Endothelial cell (in vitro differentiated cells): Measurements from ENCODE around the gene TSPAN15. TPM values are rescaled to one million over a fixed set of nuclear protein-coding genes. Genes with fewer than 3 reads are reported as not detected.

ENCODE experiments used
- DNase-seq: peaks from one replicate; pipeline ENCODE4 v3.0.0; 2021; ENCODE audit warnings: low spot score
- H3K27ac Mint-ChIP-seq: one replicate; pipeline ENCODE4 v1.8.0; 2021; ENCODE audit warnings: mixed read lengths, inconsistent platforms; ENCODE audit not compliant: unreplicated experiment
- H3K27me3 Mint-ChIP-seq: one replicate; pipeline ENCODE4 v1.8.0; 2021; ENCODE audit warnings: mild to moderate bottlenecking, moderate library complexity, mixed read lengths, inconsistent platforms; ENCODE audit not compliant: unreplicated experiment
- H3K36me3 Mint-ChIP-seq: one replicate; pipeline ENCODE4 v1.8.0; 2021; ENCODE audit warnings: mild to moderate bottlenecking, low read depth, mixed read lengths, inconsistent platforms; ENCODE audit not compliant: unreplicated experiment
- H3K4me1 Mint-ChIP-seq: one replicate; pipeline ENCODE4 v1.8.0; 2021; ENCODE audit warnings: mild to moderate bottlenecking, mixed read lengths, inconsistent platforms; ENCODE audit not compliant: unreplicated experiment
- H3K4me3 Mint-ChIP-seq: one replicate; pipeline ENCODE4 v1.8.0; 2021; ENCODE audit warnings: mild to moderate bottlenecking, mixed read lengths, inconsistent platforms; ENCODE audit not compliant: unreplicated experiment
- H3K9me3 Mint-ChIP-seq: one replicate; pipeline ENCODE4 v1.8.0; 2021; ENCODE audit warnings: mixed read lengths, inconsistent platforms; ENCODE audit not compliant: unreplicated experiment
- CTCF ChIP-seq: fragments of 200-600 bp; sonication (generic); IDR thresholded peaks from one replicate; pipeline ENCODE4 v1.5.0; 2021; ENCODE audit warnings: antibody characterized with exemption; ENCODE audit not compliant: unreplicated experiment
- total RNA-seq: library from RNA; stranded (reverse); fragmentation: NEBNext Ultra II Directional; extraction: Animal tissue kit (Norgen Biotek cat#: 25700); gene quantifications from one replicate; pipeline ENCODE4 v1.2.1, GENCODE V29; 2021; ENCODE audit not compliant: unreplicated experiment

Gene TSPAN15
- total RNA-seq, 1 donor from 2014 or later = 195 TPM

GRCh38 chr10:69459893-69460575 lies 8.8 kb downstream of the TSPAN15 start:
- no peaks in the 10 kb centered on the region for H3K9me3 Mint-ChIP-seq
- H3K4me1 Mint-ChIP-seq = peaks cover 72% of the 10 kb centered on the region
- peaks cover 9% of the 10 kb centered on the region for H3K27me3 Mint-ChIP-seq
- no peak for TF ChIP-seq CTCF
- H3K27ac Mint-ChIP-seq = no peak overlapping the region
- H3K36me3 Mint-ChIP-seq = peaks cover 12% of the 10 kb centered on the region
- no peak for DNase-seq
- no peak overlapping the region for H3K4me3 Mint-ChIP-seq

GRCh38 chr10:69460576-69461242 lies 9.4 kb downstream of the TSPAN15 start:
- peaks cover 9% of the 10 kb centered on the region for H3K27me3 Mint-ChIP-seq
- no peaks in the 10 kb centered on the region for H3K9me3 Mint-ChIP-seq
- peaks cover 12% of the 10 kb centered on the region for H3K36me3 Mint-ChIP-seq
- peak overlapping the region; percentile 94 for H3K27ac Mint-ChIP-seq
- DNase-seq = no peak
- peaks cover 73% of the 10 kb centered on the region for H3K4me1 Mint-ChIP-seq
- H3K4me3 Mint-ChIP-seq = peak overlapping the region; percentile 73
- TF ChIP-seq CTCF = no peak

GRCh38 chr10:69461243-69462025 lies 10.2 kb downstream of the TSPAN15 start:
- Mint-ChIP-seq H3K27ac (peak overlapping the region; percentile 94), H3K27me3 (peaks cover 12% of the 10 kb centered on the region)

GRCh38 chr10:69463886-69464285 lies 12.6 kb downstream of the TSPAN15 start:
- H3K9me3 Mint-ChIP-seq = no peaks in the 10 kb centered on the region
- no peak for TF ChIP-seq CTCF
- peak overlapping the region; percentile 2 for H3K4me3 Mint-ChIP-seq
- H3K27me3 Mint-ChIP-seq = peaks cover 12% of the 10 kb centered on the region
- peak overlapping the region; percentile 11 for H3K27ac Mint-ChIP-seq
- DNase-seq = no peak
- H3K4me1 Mint-ChIP-seq = peaks cover 84% of the 10 kb centered on the region
- peaks cover 9% of the 10 kb centered on the region for H3K36me3 Mint-ChIP-seq

More at GRCh38 chr10:69461243-69462025, 10.2 kb downstream of the TSPAN15 start:
- no peak for DNase-seq
- Mint-ChIP-seq H3K4me3 (peak overlapping the region; percentile 73), H3K36me3 (peaks cover 12% of the 10 kb centered on the region), H3K4me1 (peaks cover 80% of the 10 kb centered on the region), H3K9me3 (no peaks in the 10 kb centered on the region)
- TF ChIP-seq CTCF = no peak
